ENCODE data around the gene LZTS3.
"Not testable (repeated sequence)": the region's sequence is repeated elsewhere in the genome, so short reads cannot be mapped to it uniquely, and the experiment has no call there.

LZTS3 gene

GRCh38 chr20:3192226-3193015 lies 19.1 kb upstream of the LZTS3 start:
- FAIRE-seq: no peak

- no peak for FAIRE-seq
Observed at GRCh38 chr20:3190681-3191111, 17.3 kb upstream of the LZTS3 start.

GRCh38 chr20:3189561-3190131 lies 16.3 kb upstream of the LZTS3 start:
- FAIRE-seq: no peak

GRCh38 chr20:3188823-3189413 lies 15.6 kb upstream of the LZTS3 start:
- FAIRE-seq: no peak

- FAIRE-seq: not testable (repeated sequence)
Observed at GRCh38 chr20:3187861-3188260, 14.5 kb upstream of the LZTS3 start.

- FAIRE-seq: no peak
Observed at GRCh38 chr20:3183896-3184612, 10.7 kb upstream of the LZTS3 start.

- FAIRE-seq: not testable (repeated sequence)
Observed at GRCh38 chr20:3182429-3182828, 9.1 kb upstream of the LZTS3 start.

- no peak for FAIRE-seq
Observed at GRCh38 chr20:3181270-3181669, 7.9 kb upstream of the LZTS3 start.

- no peak for FAIRE-seq
Observed at GRCh38 chr20:3180319-3180718, 7.0 kb upstream of the LZTS3 start.

GRCh38 chr20:3177746-3178485 lies 4.6 kb upstream of the LZTS3 start:
- FAIRE-seq: no peak

GRCh38 chr20:3175270-3175669 lies 1.9 kb upstream of the LZTS3 start:
- no peak for FAIRE-seq

- no peak for FAIRE-seq
Observed at GRCh38 chr20:3174442-3175261, 1.3 kb upstream of the LZTS3 start.

- no peak for FAIRE-seq
Observed at GRCh38 chr20:3173610-3174441, 477 bp upstream of the LZTS3 start.

GRCh38 chr20:3172126-3172932 lies 1.0 kb downstream of the LZTS3 start:
- no peak for FAIRE-seq

GRCh38 chr20:3171391-3172125 lies 1.8 kb downstream of the LZTS3 start:
- no peak for FAIRE-seq

GRCh38 chr20:3168829-3169590 lies 4.3 kb downstream of the LZTS3 start:
- FAIRE-seq: no peak

- FAIRE-seq: no peak
Observed at GRCh38 chr20:3168079-3168828, 5.1 kb downstream of the LZTS3 start.

- no peak for FAIRE-seq
Observed at GRCh38 chr20:3167738-3168078, 5.6 kb downstream of the LZTS3 start.
